ENCODE results near the gene NIT1.

The NIT1 gene

GRCh38 chr1:161132410-161133219, 14.7 kb downstream of the NIT1 start, which contains the start of gene DEDD:
Gene DEDD, minus strand, starts transcription at chr1:161132667. Its CDS starts 8,205 bp downstream, at chr1:161124462.
- DNase-seq, result peak; percentile 93 to 94
- TF ChIP-seq POLR2A (IDR thresholded peaks at IDR 0.05; ENCODE audit: low read length) (peak; percentile 59), GATA1 (IDR thresholded peaks at IDR 0.05; ENCODE audit: low read depth, low read length) (no peak)

GRCh38 chr1:161133220-161133740, 15.4 kb downstream of the NIT1 start:
- DNase-seq, result peak; percentile 40 to 54
- TF ChIP-seq GATA1 (IDR thresholded peaks at IDR 0.05; ENCODE audit: low read depth, low read length) (no peak), POLR2A (IDR thresholded peaks at IDR 0.05; ENCODE audit: low read length) (no peak)

- DNase-seq, result no peak
- TF ChIP-seq POLR2A (IDR thresholded peaks at IDR 0.05; ENCODE audit: low read length), result no peak
- TF ChIP-seq GATA1 (IDR thresholded peaks at IDR 0.05; ENCODE audit: low read depth, low read length), result no peak
These were observed 20.0 kb downstream of the NIT1 start for GRCh38 chr1:161137881-161138280.

GRCh38 chr1:161138431-161138830, 20.5 kb downstream of the NIT1 start:
- DNase-seq, result no peak
- TF ChIP-seq GATA1 (IDR thresholded peaks at IDR 0.05; ENCODE audit: low read depth, low read length) (no peak), POLR2A (IDR thresholded peaks at IDR 0.05; ENCODE audit: low read length) (no peak)

- peak; percentile 63 to 80 for DNase-seq
- no peak for TF ChIP-seq GATA1 (IDR thresholded peaks at IDR 0.05; ENCODE audit: low read depth, low read length)
- no peak for TF ChIP-seq POLR2A (IDR thresholded peaks at IDR 0.05; ENCODE audit: low read length)
These were observed 21.9 kb downstream of the NIT1 start for GRCh38 chr1:161139766-161140165.

GRCh38 chr1:161140755-161141400, 23.0 kb downstream of the NIT1 start:
- no peak for DNase-seq
- no peak for TF ChIP-seq GATA1 (IDR thresholded peaks at IDR 0.05; ENCODE audit: low read depth, low read length)
- TF ChIP-seq POLR2A (IDR thresholded peaks at IDR 0.05; ENCODE audit: low read length), result no peak

- DNase-seq, result no peak
- TF ChIP-seq GATA1 (IDR thresholded peaks at IDR 0.05; ENCODE audit: low read depth, low read length) (no peak), POLR2A (IDR thresholded peaks at IDR 0.05; ENCODE audit: low read length) (no peak)
These were observed 27.9 kb downstream of the NIT1 start for GRCh38 chr1:161145832-161146231.

GRCh38 chr1:161153176-161153575, 35.3 kb downstream of the NIT1 start:
- TF ChIP-seq POLR2A (IDR thresholded peaks at IDR 0.05; ENCODE audit: low read length) (no peak), GATA1 (IDR thresholded peaks at IDR 0.05; ENCODE audit: low read depth, low read length) (no peak)
- no peak for DNase-seq

- DNase-seq, result peak; percentile 94
- peak; percentile 91 for TF ChIP-seq POLR2A (IDR thresholded peaks at IDR 0.05; ENCODE audit: low read length)
- TF ChIP-seq GATA1 (IDR thresholded peaks at IDR 0.05; ENCODE audit: low read depth, low read length), result no peak
These were observed 35.9 kb downstream of the NIT1 start, which contains the start of gene UFC1 for GRCh38 chr1:161153682-161154337. Gene UFC1, plus strand, starts transcription at chr1:161153978. Its CDS starts 20 bp downstream, at chr1:161153998.

GRCh38 chr1:161157867-161158266, 40.0 kb downstream of the NIT1 start:
- no peak for DNase-seq
- no peak for TF ChIP-seq GATA1 (IDR thresholded peaks at IDR 0.05; ENCODE audit: low read depth, low read length)

GRCh38 chr1:161158316-161159010, 40.6 kb downstream of the NIT1 start:
- DNase-seq, result peak; percentile 57 to 59
- TF ChIP-seq POLR2A (IDR thresholded peaks at IDR 0.05; ENCODE audit: low read length), result no peak
- TF ChIP-seq GATA1 (IDR thresholded peaks at IDR 0.05; ENCODE audit: low read depth, low read length), result no peak

- peak; percentile 91 to 94 for DNase-seq
- TF ChIP-seq GATA1 (IDR thresholded peaks at IDR 0.05; ENCODE audit: low read depth, low read length), result no peak
- TF ChIP-seq POLR2A (IDR thresholded peaks at IDR 0.05; ENCODE audit: low read length), result peak; percentile 85
These were observed 41.4 kb downstream of the NIT1 start, which contains the start of gene USP21 for GRCh38 chr1:161159087-161159912. Gene USP21, plus strand, starts transcription at chr1:161159500. Its CDS starts 1,141 bp downstream, at chr1:161160641.

- TF ChIP-seq POLR2A (IDR thresholded peaks at IDR 0.05; ENCODE audit: low read length) (no peak), GATA1 (IDR thresholded peaks at IDR 0.05; ENCODE audit: low read depth, low read length) (no peak)
- no peak for DNase-seq
These were observed 42.0 kb downstream of the NIT1 start for GRCh38 chr1:161159913-161160243.
